Ishikawa (cell line): Measurements from ENCODE around the gene CSNK1G3.

ENCODE experiments used
- CEBPB ChIP-seq: IDR thresholded peaks from 2 replicates; pipeline ENCODE4 v1.6.1; 2012
- CREB1 ChIP-seq: IDR thresholded peaks from 2 replicates; pipeline ENCODE4 v1.6.1; 2012; ENCODE audit warnings: low read depth
- EGR1 ChIP-seq: IDR thresholded peaks from 2 replicates; pipeline ENCODE4 v1.6.1; 2012
- EP300 ChIP-seq: IDR thresholded peaks from 2 replicates; pipeline ENCODE4 v1.6.1; 2012; ENCODE audit warnings: borderline replicate concordance
- FOXM1 ChIP-seq: IDR thresholded peaks from 2 replicates; pipeline ENCODE4 v1.6.1; 2012; ENCODE audit warnings: low read depth, borderline replicate concordance
- MAX ChIP-seq: IDR thresholded peaks from 2 replicates; pipeline ENCODE4 v1.6.1; 2012
- NFIC ChIP-seq: IDR thresholded peaks from 2 replicates; pipeline ENCODE4 v1.6.1; 2012
- RAD21 ChIP-seq: IDR thresholded peaks from 2 replicates; pipeline ENCODE4 v1.6.1; 2012; ENCODE audit warnings: low read depth
- REST ChIP-seq: IDR thresholded peaks from 2 replicates; pipeline ENCODE4 v1.6.1; 2012; ENCODE audit warnings: low read depth, mild to moderate bottlenecking
- TAF1 ChIP-seq: IDR thresholded peaks from 2 replicates; pipeline ENCODE4 v1.6.1; 2012; ENCODE audit warnings: low read depth, mild to moderate bottlenecking
- TEAD4 ChIP-seq: IDR thresholded peaks from 2 replicates; pipeline ENCODE4 v1.6.1; 2012
- USF1 ChIP-seq: IDR thresholded peaks from 2 replicates; pipeline ENCODE4 v1.6.1; 2012
- YY1 ChIP-seq: IDR thresholded peaks from 2 replicates; pipeline ENCODE4 v1.6.1; 2012; ENCODE audit warnings: low read depth

- TF ChIP-seq RAD21 (no peak), MAX (no peak), REST (no peak), CREB1 (no peak), YY1 (no peak), FOXM1 (no peak), CEBPB (no peak), EP300 (no peak), TAF1 (no peak), NFIC (no peak), TEAD4 (no peak), USF1 (no peak), EGR1 (no peak)
These were observed 16.1 kb downstream of the CSNK1G3 start for GRCh38 chr5:123528065-123528464.
